ENCODE measurements around the gene TMEM80.
A peak's percentile ranks its signal among the peaks of the same experiment; 100 is the strongest.
"Not testable (repeated sequence)": the region's sequence is repeated elsewhere in the genome, so short reads cannot be mapped to it uniquely, and the experiment has no call there.

TMEM80 gene

GRCh38 chr11:723120-723883 lies 27.7 kb downstream of the TMEM80 start:
- DNase-seq, result peak; percentile 75

GRCh38 chr11:724049-724777 lies 28.6 kb downstream of the TMEM80 start:
- DNase-seq, result peak; percentile 46

- DNase-seq, result peak; percentile 33
Measured at GRCh38 chr11:724778-725386, 29.3 kb downstream of the TMEM80 start.

- DNase-seq, result peak; percentile 39
Measured at GRCh38 chr11:725624-726202, 30.1 kb downstream of the TMEM80 start.

- DNase-seq, result peak; percentile 24
Measured at GRCh38 chr11:726278-727220, 30.9 kb downstream of the TMEM80 start.

DNA sequence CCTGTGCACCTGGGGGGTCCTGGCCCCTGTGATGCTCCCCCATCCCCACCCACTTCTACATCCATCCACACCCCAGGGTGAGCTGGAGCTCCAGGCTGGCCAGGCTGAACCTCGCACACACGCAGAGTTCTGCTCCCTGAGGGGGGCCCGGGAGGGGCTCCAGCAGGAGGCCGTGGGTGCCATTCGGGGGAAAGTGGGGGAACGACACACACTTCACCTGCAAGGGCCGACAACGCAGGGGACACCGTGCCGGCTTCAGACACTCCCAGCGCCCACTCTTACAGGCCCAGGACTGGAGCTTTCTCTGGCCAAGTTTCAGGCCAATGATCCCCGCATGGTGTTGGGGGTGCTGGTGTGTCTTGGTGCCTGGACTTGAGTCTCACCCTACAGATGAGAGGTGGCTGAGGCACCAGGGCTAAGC lies 31.7 kb downstream of the TMEM80 start:
- DNase-seq, result peak; percentile 71

DNA sequence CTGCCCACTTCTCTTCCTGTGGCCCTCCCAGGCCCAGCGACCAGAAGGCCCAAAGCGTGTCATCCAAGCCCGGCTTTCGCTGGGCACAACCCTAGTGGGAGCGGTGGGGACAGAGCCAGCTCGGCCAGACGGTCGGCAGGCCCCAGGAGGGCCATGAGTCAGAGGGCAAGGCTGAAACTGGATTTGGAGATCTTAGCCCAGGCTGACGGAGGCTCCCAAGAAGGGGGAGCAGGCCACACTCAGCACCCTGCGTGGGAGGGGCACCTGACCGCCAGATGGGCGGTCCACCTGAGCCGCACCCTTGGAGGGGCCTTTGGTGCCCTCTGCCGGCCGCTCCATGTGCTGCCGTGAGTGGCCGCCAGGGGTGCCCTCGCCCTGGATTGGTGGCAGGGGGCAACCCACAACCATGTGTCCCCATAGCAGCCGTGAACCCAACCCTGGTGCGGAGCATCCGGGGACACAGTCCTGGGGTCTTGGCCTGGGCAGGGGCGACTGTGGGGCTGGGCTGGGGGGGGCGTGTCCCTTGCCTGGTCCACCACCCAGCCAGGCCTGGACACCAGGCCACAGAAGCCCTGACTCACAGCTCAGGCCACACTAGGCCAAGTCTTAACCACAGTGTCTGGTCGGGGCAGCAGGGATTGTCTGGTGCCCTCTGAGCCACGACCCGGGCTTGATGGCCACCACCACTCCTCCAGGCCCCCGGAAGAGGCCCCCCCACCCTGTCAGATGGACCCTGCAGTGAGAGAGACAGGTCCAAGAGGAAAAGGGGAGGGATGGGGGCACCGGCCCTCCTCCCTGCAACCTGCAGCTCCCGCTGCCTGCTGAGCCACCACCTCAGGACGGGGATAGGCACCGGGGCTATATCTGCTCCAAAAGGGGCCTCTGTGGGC lies 32.5 kb downstream of the TMEM80 start:
- peak; percentile 100 for DNase-seq

GRCh38 chr11:728901-729491 lies 33.4 kb downstream of the TMEM80 start:
- DNase-seq, result no peak

DNA sequence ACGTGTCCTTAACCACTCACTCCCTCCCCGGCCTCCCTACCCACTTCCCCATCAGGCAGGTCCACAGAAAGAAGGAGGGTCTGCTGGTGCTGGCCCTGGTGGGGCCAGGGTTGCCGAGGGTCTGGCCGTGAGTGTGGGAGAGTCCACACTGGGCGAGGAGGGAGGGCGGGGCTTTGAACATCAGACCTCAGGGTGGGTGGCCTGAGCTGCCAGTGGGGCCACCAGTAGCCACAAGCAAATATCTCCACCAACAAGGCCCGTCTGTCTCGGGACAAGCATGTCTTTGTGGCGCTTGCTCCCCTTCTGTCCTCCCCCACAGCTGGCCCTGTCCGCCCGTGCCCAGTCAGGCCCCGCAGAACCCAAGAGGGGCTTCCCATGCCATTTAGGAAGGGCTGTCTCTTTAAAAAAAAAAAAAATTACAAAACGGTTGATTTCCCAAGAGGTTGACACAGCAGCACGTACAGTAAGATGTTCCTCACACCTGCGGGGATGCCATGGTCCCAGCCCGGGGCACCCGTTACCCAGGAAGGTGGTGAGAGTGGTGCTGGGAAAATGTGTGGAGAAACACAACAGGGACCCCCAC lies 34.0 kb downstream of the TMEM80 start:
- DNase-seq, result no peak

GRCh38 chr11:733072-733471 lies 37.5 kb downstream of the TMEM80 start:
- no peak for DNase-seq

GRCh38 chr11:734541-734940 lies 38.9 kb downstream of the TMEM80 start:
- not testable (repeated sequence) for DNase-seq

DNA sequence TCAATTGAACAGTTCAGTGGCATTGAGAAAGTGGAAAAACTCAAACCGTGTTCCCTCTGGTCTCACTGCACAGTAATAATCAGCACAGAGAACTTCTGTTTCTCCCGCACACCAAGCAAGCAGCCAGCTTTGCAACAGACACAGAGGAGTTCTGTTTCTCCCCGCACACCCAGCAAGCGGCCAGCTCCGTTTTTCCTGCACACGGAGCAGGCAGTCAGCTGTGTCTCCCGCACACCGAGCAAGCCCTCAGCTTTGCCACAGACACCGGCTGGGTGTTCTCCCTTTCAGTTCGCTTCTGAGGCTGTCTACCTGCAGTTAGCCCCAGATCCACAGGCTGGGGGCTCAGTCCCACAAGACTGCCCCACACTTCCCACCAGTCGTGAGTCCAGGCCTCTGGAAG lies 41.8 kb downstream of the TMEM80 start:
- DNase-seq, result no peak

DNA sequence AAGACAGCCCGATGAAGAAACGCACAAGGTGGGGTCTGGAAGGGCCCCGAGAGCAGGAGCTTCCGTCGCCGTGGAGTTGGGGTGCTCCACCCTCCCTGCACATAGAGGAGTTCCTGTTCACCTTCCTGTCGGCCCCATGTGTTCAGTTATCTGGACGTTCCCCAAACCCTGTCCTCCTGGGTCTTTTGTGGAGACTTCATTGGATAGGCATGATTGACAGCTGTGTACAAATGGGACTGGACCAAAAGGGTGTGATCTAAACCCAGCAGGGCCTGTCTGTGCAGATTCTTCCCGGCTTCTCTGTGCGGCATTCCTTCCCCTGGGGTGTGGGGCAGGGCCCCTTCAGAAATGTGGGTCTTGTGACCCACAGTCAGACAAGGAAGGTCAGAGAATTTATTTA lies 42.3 kb downstream of the TMEM80 start:
- DNase-seq, result not testable (repeated sequence)

DNA sequence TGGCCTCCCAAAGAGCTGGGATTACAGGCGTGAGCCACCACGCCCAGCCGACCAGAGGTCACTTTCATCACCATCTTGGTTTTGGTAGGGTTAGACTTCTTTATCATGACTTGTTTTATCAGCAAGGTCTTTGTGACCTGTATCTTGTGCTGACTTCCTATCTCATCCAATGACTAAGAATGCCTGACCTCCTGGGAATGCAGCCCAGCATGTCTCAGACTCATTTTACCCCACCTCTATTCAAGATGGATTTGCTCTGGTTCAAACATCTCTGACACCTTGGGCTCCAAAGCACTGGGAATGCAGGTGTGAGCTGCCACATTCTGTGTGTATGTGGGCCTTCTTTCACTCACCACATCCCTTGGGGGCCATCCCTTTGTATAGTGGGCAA lies 46.5 kb downstream of the TMEM80 start:
- no peak for DNase-seq

DNA sequence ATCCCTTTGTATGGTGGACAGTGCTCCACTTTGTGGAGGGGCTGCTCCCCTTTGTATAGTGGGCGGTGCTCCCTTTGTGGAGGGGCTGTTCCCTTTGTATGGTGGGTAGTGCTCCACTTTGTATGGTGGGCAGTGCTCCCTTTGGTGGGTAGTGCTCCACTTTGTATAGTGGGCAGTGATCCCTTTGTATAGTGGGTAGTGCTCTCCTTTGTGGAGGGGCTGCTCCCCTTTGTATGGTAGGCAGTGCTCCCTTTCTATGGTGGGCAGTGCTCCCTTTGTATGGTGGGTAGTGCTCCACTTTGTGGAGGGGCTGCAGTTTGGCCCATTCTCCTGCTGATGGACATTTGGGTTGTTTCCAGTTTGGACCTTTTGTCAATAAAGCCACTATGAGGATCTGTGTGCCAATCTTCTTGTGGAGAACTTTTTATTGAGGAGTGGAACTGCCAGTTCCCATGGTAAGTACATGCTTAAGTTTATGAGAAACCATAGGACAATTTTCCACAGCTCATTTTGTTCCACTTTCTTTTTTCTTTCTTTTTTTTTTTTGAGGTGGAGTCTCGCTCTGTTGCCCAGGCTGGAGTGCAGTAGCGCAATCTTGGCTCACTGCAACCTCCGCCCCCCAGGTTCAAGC lies 47.1 kb downstream of the TMEM80 start:
- DNase-seq, result no peak

DNA sequence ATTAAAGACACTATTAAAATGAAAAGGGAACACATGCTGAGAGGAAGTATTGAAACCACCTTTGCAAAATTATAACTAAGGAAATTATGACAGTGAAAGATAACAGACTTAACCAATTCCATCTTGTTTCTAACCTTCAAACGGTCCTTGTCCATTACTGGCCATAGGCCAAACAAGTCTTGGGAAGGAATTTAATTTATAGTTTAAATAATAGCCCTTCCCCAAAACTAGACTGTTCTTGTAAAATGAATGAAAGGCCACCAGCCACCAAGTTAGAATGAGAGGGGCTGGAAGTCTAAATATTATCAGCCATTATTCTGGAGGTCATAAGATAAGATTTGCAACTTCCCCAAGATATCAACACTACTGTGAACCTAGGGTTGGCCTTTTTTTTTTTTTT lies 49.8 kb downstream of the TMEM80 start:
- DNase-seq, result no peak

DNA sequence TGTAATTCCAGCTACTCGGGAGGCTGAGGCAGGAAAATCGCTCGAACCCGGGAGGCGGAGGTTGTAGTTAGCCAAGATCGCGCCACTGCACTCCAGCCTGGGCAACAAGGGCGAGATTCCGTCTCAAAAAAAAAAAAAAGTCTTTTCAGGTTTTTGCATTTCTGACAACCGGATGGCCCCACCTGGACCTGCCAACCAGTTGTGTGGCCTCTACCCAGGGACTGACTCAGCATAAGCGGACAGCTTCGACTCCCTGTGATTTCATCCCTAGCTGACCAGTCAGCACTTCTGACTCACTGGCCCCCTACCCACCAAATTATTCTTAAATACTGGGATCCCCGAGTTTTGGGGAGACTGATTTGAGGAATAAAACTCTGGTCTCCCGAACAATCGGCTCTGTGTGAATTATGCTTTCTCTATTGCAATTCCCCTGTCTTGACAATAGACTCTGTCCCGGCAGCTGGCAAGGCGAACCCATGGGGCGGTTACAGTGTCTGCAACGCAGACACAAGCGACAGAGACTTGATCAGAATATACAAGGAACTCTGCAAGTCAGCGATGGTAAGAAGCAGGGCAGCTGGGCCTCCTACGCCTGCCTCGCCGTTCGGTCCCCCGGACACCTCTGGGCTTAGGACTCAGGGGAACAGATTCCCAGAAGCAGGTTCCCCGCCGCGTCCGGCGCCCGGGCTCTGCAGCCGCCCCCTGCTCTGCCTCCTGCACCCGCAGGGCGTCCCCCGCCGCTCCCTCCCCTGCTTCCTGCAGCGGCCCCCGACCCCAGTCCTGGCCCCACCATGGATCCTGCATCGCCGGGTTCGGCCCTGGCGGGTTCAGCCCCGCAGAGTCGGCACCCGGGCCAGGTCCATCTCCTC lies 50.9 kb downstream of the TMEM80 start:
- no peak for DNase-seq

DNA sequence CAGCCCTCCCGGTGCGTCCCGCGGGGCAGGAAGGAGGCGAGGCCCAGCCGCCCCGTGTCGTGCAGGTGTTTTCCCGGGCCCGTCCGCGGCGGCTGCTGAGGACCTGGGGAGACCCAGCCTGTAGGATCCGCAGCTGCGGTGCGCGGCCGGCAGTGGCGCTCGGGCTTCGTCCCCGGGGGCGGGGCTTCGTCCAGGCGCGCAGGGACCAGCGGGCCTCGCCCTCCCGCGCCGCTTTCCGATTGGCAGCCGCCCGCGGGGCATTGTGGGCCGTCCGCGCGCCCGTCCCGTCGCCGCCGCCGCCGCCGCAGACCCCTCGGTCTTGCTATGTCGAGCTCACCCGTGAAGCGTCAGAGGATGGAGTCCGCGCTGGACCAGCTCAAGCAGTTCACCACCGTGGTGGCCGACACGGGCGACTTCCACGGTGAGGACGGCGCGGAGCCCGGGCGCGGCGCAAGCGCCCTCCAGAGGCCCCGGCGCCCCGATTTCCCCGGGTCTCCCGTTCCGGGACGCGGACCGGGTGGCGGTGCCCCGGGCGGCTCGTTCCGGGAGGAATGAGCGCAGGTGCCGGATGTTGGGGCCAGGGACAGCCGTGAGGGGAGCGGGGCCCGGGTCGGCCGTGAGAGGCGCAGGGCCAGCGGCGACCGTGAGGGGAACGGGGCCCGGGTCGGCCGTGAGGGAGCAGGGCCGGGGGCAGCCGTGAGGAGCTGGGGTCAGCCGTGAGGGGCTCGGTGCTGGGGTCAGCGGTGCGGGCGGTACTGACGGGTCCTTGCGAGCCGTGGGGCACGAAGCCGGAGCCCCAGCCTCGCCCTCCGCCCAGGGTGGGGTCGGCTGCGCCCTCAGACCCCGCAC lies 51.8 kb downstream of the TMEM80 start, which contains the start of gene TALDO1:
TSS of gene TALDO1 (plus strand) at position 307 of the 849 bp plus-strand sequence. CDS start at position 325, 18 bp downstream.
- peak; percentile 94 for DNase-seq

Measured in 8988T (cell line).